Hematopoietic multipotent progenitor cell treated with erythropoietin and hydrocortisone succinate and interleukin-3 and kit ligand, for 6 days (in vitro differentiated cells): ENCODE results near the gene ANKRD11.
"Not testable (repeated sequence)": the region's sequence is repeated elsewhere in the genome, so short reads cannot be mapped to it uniquely, and the experiment has no call there.

Experiments
- DNase-seq: peaks from one replicate; pipeline ENCODE4 v3.0.0-alpha.2; 2015

The ANKRD11 gene

GRCh38 chr16:89248196-89248982 lies 242.0 kb downstream of the ANKRD11 start:
- DNase-seq: no peak

GRCh38 chr16:89247734-89248075 lies 242.7 kb downstream of the ANKRD11 start:
- DNase-seq: not testable (repeated sequence)

GRCh38 chr16:89246903-89247733 lies 243.2 kb downstream of the ANKRD11 start:
- peak; percentile 93 for DNase-seq

GRCh38 chr16:89246383-89246902 lies 243.9 kb downstream of the ANKRD11 start:
- DNase-seq: no peak

GRCh38 chr16:89244754-89245153 lies 245.6 kb downstream of the ANKRD11 start:
- no peak for DNase-seq

- DNase-seq: not testable (repeated sequence)
Measured at GRCh38 chr16:89244264-89244663, 246.1 kb downstream of the ANKRD11 start.

GRCh38 chr16:89243664-89244063 lies 246.7 kb downstream of the ANKRD11 start:
- no peak for DNase-seq

- no peak for DNase-seq
Measured at GRCh38 chr16:89242795-89243200, 247.6 kb downstream of the ANKRD11 start.

GRCh38 chr16:89241187-89242007 lies 249.0 kb downstream of the ANKRD11 start:
- peak; percentile 83 for DNase-seq

- DNase-seq: no peak
Measured at GRCh38 chr16:89237733-89238132, 252.6 kb downstream of the ANKRD11 start.

GRCh38 chr16:89233678-89234490 lies 256.5 kb downstream of the ANKRD11 start:
- no peak for DNase-seq

- no peak for DNase-seq
Measured at GRCh38 chr16:89232107-89232506, 258.3 kb downstream of the ANKRD11 start.

GRCh38 chr16:89230255-89230654 lies 260.1 kb downstream of the ANKRD11 start:
- no peak for DNase-seq

GRCh38 chr16:89224665-89225064 lies 265.7 kb downstream of the ANKRD11 start:
- DNase-seq: no peak

- DNase-seq: no peak
Measured at GRCh38 chr16:89222931-89223330, 267.4 kb downstream of the ANKRD11 start.

GRCh38 chr16:89221604-89222003 lies 268.8 kb downstream of the ANKRD11 start:
- no peak for DNase-seq

- peak; percentile 46 for DNase-seq
Measured at GRCh38 chr16:89219365-89219764, 271.0 kb downstream of the ANKRD11 start.
